CD4-positive, alpha-beta memory T cell (primary cell): Measurements from ENCODE around the gene VWCE. TPM values are rescaled to one million over a fixed set of nuclear protein-coding genes. Genes with fewer than 3 reads are reported as not detected.

Source experiments
- CTCF ChIA-PET: fragments of 350-600 bp; sonication (Branson Sonifier 250); formaldehyde crosslinking; loops from one replicate; lab custom pipeline; 2021; ENCODE audit warnings: inconsistent platforms; ENCODE audit not compliant: partially characterized antibody; lab: Charles Lee
- POLR2A ChIA-PET: fragments of 350-600 bp; sonication (Branson Sonifier 250); formaldehyde crosslinking; loops from one replicate; lab custom pipeline; 2021; ENCODE audit not compliant: partially characterized antibody; lab: Charles Lee
- DNase-seq, 5 donors: peaks; one replicate each; pipeline versions ENCODE4 v3.0.0 to v3.0.0-alpha.2; 2020 to 2022; ENCODE audit warnings: mixed read lengths in 1 of 5
- H3K27ac ChIP-seq: one replicate; pipeline ENCODE4 v1.7.0; 2013; ENCODE audit warnings: low read depth, low read length
- H3K27me3 ChIP-seq: 2 replicates; pipeline ENCODE4 v1.7.0; 2013; ENCODE audit warnings: mild to moderate bottlenecking, low read length, moderate library complexity; ENCODE audit not compliant: insufficient read depth
- H3K36me3 ChIP-seq: 2 replicates; pipeline ENCODE4 v1.7.0; 2013; ENCODE audit warnings: mild to moderate bottlenecking, low read length, moderate library complexity; ENCODE audit not compliant: insufficient read depth
- H3K4me1 ChIP-seq: 2 replicates; pipeline ENCODE4 v1.7.0; 2013; ENCODE audit warnings: mild to moderate bottlenecking, low read length, moderate library complexity; ENCODE audit not compliant: insufficient read depth
- H3K4me3 ChIP-seq, 2 donors: one replicate each; pipeline ENCODE4 v1.7.0; 2013; ENCODE audit warnings: low read length in 2 of 2, mild to moderate bottlenecking in 1 of 2
- H3K9me3 ChIP-seq, 2 donors: one replicate each; pipeline ENCODE4 v1.7.0; 2013; ENCODE audit warnings: low read length in 2 of 2, control low read depth in 1 of 2; ENCODE audit not compliant: control insufficient read depth in 1 of 2
- H3K27ac Mint-ChIP-seq, 7 donors: one replicate each; pipeline ENCODE4 v1.8.0; 2020 to 2021; ENCODE audit warnings: mixed read lengths in 7 of 7, mild to moderate bottlenecking in 6 of 7, inconsistent platforms in 3 of 7, moderate library complexity in 3 of 7
- H3K27me3 Mint-ChIP-seq, 2 donors: one replicate each; pipeline ENCODE4 v1.8.0; 2020 to 2021; ENCODE audit warnings: mixed read lengths in 2 of 2
- H3K36me3 Mint-ChIP-seq, 2 donors: one replicate each; pipeline ENCODE4 v1.8.0; 2020 to 2021; ENCODE audit warnings: mixed read lengths in 2 of 2, inconsistent platforms in 1 of 2, mild to moderate bottlenecking in 1 of 2
- H3K4me1 Mint-ChIP-seq, 4 donors: one replicate each; pipeline ENCODE4 v1.8.0; 2020 to 2021; ENCODE audit warnings: mixed read lengths in 4 of 4, mild to moderate bottlenecking in 1 of 4
- H3K4me3 Mint-ChIP-seq, 8 donors: one replicate each; pipeline ENCODE4 v1.8.0; 2020 to 2021; ENCODE audit warnings: mixed read lengths in 8 of 8, mild to moderate bottlenecking in 7 of 8, moderate library complexity in 6 of 8, inconsistent platforms in 3 of 8
- H3K9me3 Mint-ChIP-seq, 8 donors: one replicate each; pipeline ENCODE4 v1.8.0; 2020 to 2021; ENCODE audit warnings: mixed read lengths in 8 of 8, mild to moderate bottlenecking in 5 of 8, inconsistent platforms in 3 of 8, moderate library complexity in 1 of 8
- intact Hi-C: fragments of 100-400 bp; cut with micrococcal nuclease; formaldehyde crosslinking; loops from one replicate; pipeline ENCODE4 v1.15.1; 2023
- polyA plus RNA-seq, 2 donors: library from polyadenylated mRNA; unstranded; fragments of 300-500 nt; fragmentation: Illumina TruSeq; gene quantifications; one replicate each; pipeline ENCODE4 v1.2.3, GENCODE V29; 2021
- total RNA-seq, 2 experiments: library from RNA; stranded (reverse); gene quantifications; one replicate each; pipeline ENCODE4 v1.2.3, GENCODE V29; 2021

The VWCE gene
- total and polyA plus RNA-seq, 4 experiments from 2014 or later, result 0.38 to 0.44 TPM; not detected in 2

GRCh38 chr11:61309141-61309540 lies 14.0 kb upstream of the VWCE start:
- no peak overlapping the region for H3K27ac ChIP-seq
- ChIA-PET CTCF (interaction anchor here (1.1 kb wide), 1 partner anchor 126 kb away, joined by 3 read pairs; no protein-coding TSS in a partner anchor), POLR2A (no interaction called here)
- no peak for DNase-seq
- H3K27me3 Mint-ChIP-seq, result no peaks in the 10 kb centered on the region
- H3K27ac Mint-ChIP-seq, result no peak overlapping the region
- peaks cover 83% of the 10 kb centered on the region for H3K36me3 ChIP-seq
- H3K9me3 Mint-ChIP-seq, result no peaks in the 10 kb centered on the region
- no peak overlapping the region for H3K4me3 ChIP-seq
- intact Hi-C loops, result no loop called here
- H3K4me1 Mint-ChIP-seq, result no peaks in the 10 kb centered on the region
- no peaks in the 10 kb centered on the region for H3K27me3 ChIP-seq
- H3K9me3 ChIP-seq, result no peaks in the 10 kb centered on the region
- no peaks in the 10 kb centered on the region for H3K4me1 ChIP-seq
- H3K36me3 Mint-ChIP-seq, result peaks cover 22 to 29% of the 10 kb centered on the region in 2 donors
- H3K4me3 Mint-ChIP-seq, result no peak overlapping the region

- H3K27me3 ChIP-seq, result no peaks in the 10 kb centered on the region
- no peak for DNase-seq
- no peaks in the 10 kb centered on the region for H3K4me1 ChIP-seq
- no peaks in the 10 kb centered on the region for H3K9me3 ChIP-seq
- ChIA-PET POLR2A (no interaction called here), CTCF (no interaction called here)
- peaks cover 21 to 32% of the 10 kb centered on the region in 2 donors for H3K36me3 Mint-ChIP-seq
- peaks cover 86% of the 10 kb centered on the region for H3K36me3 ChIP-seq
- intact Hi-C loops, result no loop called here
- H3K4me3 ChIP-seq, result no peak overlapping the region
- H3K4me1 Mint-ChIP-seq, result no peaks in the 10 kb centered on the region
- no peak overlapping the region for H3K4me3 Mint-ChIP-seq
- H3K27me3 Mint-ChIP-seq, result no peaks in the 10 kb centered on the region
- no peak overlapping the region for H3K27ac ChIP-seq
- no peaks in the 10 kb centered on the region for H3K9me3 Mint-ChIP-seq
- H3K27ac Mint-ChIP-seq, result no peak overlapping the region
Measured at GRCh38 chr11:61307354-61307753, 12.2 kb upstream of the VWCE start.

GRCh38 chr11:61306221-61306620 lies 11.1 kb upstream of the VWCE start:
- Mint-ChIP-seq H3K9me3 (no peaks in the 10 kb centered on the region), H3K27ac (no peak overlapping the region), H3K4me3 (no peak overlapping the region), H3K4me1 (no peaks in the 10 kb centered on the region), H3K36me3 (peaks cover 32 to 33% of the 10 kb centered on the region in 2 donors), H3K27me3 (no peaks in the 10 kb centered on the region)
- intact Hi-C loops, result no loop called here
- H3K27me3 ChIP-seq, result no peaks in the 10 kb centered on the region
- ChIA-PET CTCF (no interaction called here), POLR2A (no interaction called here)
- H3K9me3 ChIP-seq, result no peaks in the 10 kb centered on the region
- H3K36me3 ChIP-seq, result peaks cover 86% of the 10 kb centered on the region
- DNase-seq, result no peak
- H3K27ac ChIP-seq, result no peak overlapping the region
- no peaks in the 10 kb centered on the region for H3K4me1 ChIP-seq
- H3K4me3 ChIP-seq, result no peak overlapping the region

GRCh38 chr11:61305417-61305816 lies 10.3 kb upstream of the VWCE start:
- H3K4me1 ChIP-seq, result no peaks in the 10 kb centered on the region
- H3K36me3 Mint-ChIP-seq, result peaks cover 38 to 40% of the 10 kb centered on the region in 2 donors
- peaks cover 0 to 6% (median under 1%) of the 10 kb centered on the region in 4 donors for H3K4me1 Mint-ChIP-seq
- no peak overlapping the region for H3K27ac Mint-ChIP-seq
- H3K4me3 Mint-ChIP-seq, result no peak overlapping the region
- H3K27me3 ChIP-seq, result no peaks in the 10 kb centered on the region
- DNase-seq, result no peak
- H3K9me3 Mint-ChIP-seq, result no peaks in the 10 kb centered on the region
- no peak overlapping the region for H3K4me3 ChIP-seq
- peaks cover 91% of the 10 kb centered on the region for H3K36me3 ChIP-seq
- ChIA-PET POLR2A (no interaction called here), CTCF (no interaction called here)
- H3K9me3 ChIP-seq, result no peaks in the 10 kb centered on the region
- intact Hi-C loops, result no loop called here
- no peak overlapping the region for H3K27ac ChIP-seq
- no peaks in the 10 kb centered on the region for H3K27me3 Mint-ChIP-seq

GRCh38 chr11:61303725-61304124 lies 8.6 kb upstream of the VWCE start:
- CTCF ChIA-PET, result no interaction called here
- intact Hi-C loops, result no loop called here

GRCh38 chr11:61302550-61302949 lies 7.4 kb upstream of the VWCE start:
- intact Hi-C loops, result no loop called here
- Mint-ChIP-seq H3K4me1 (peaks cover 13 to 24% (median 15%) of the 10 kb centered on the region in 4 donors), H3K9me3 (no peaks in the 10 kb centered on the region), H3K36me3 (peaks cover 57 to 63% of the 10 kb centered on the region in 2 donors), H3K4me3 (no peak overlapping the region), H3K27me3 (no peaks in the 10 kb centered on the region), H3K27ac (no peak overlapping the region)
- H3K9me3 ChIP-seq, result no peaks in the 10 kb centered on the region
- ChIA-PET CTCF (no interaction called here), POLR2A (no interaction called here)
- no peak overlapping the region for H3K4me3 ChIP-seq
- no peak for DNase-seq
- H3K27me3 ChIP-seq, result no peaks in the 10 kb centered on the region
- H3K4me1 ChIP-seq, result no peaks in the 10 kb centered on the region
- no peak overlapping the region for H3K27ac ChIP-seq
- peaks cover 71% of the 10 kb centered on the region for H3K36me3 ChIP-seq

More at GRCh38 chr11:61303725-61304124, 8.6 kb upstream of the VWCE start:
- Histone ChIP-seq H3K36me3 (peaks cover 83% of the 10 kb centered on the region), H3K4me1 (no peaks in the 10 kb centered on the region), H3K27me3 (no peaks in the 10 kb centered on the region), H3K27ac (no peak overlapping the region), H3K4me3 (no peak overlapping the region), H3K9me3 (no peaks in the 10 kb centered on the region)
- Mint-ChIP-seq H3K27me3 (no peaks in the 10 kb centered on the region), H3K36me3 (peaks cover 49 to 55% of the 10 kb centered on the region in 2 donors), H3K4me3 (no peak overlapping the region), H3K4me1 (peaks cover 7 to 14% (median 8%) of the 10 kb centered on the region in 4 donors), H3K27ac (no peak overlapping the region), H3K9me3 (no peaks in the 10 kb centered on the region)
- POLR2A ChIA-PET, result no interaction called here
- DNase-seq, result no peak

GRCh38 chr11:61298663-61299244 lies 3.6 kb upstream of the VWCE start:
- Histone ChIP-seq H3K4me1 (peaks cover 16% of the 10 kb centered on the region), H3K4me3 (no peak overlapping the region), H3K9me3 (no peaks in the 10 kb centered on the region), H3K27ac (no peak overlapping the region), H3K27me3 (peaks cover 4% of the 10 kb centered on the region), H3K36me3 (peaks cover 41% of the 10 kb centered on the region)
- POLR2A ChIA-PET, result interaction anchor here (0.6 to 1.2 kb wide), 2 partner anchors 64 to 115 kb away, joined by 3 read pairs; partner anchors contain the start of gene TMEM138
- H3K4me1 Mint-ChIP-seq, result peaks cover 19 to 38% (median 25%) of the 10 kb centered on the region in 4 donors
- no peak for DNase-seq
- CTCF ChIA-PET, result no interaction called here
- no peak overlapping the region for H3K4me3 Mint-ChIP-seq
- H3K9me3 Mint-ChIP-seq, result no peaks in the 10 kb centered on the region
- H3K36me3 Mint-ChIP-seq, result peaks cover 46 to 60% of the 10 kb centered on the region in 2 donors
- H3K27me3 Mint-ChIP-seq, result peaks cover 2 to 3% of the 10 kb centered on the region in 2 donors
- intact Hi-C loops, result no loop called here
- peak overlapping the region in 4 of 7 donors; percentile 4 to 80 (median 26) for H3K27ac Mint-ChIP-seq
